GM13976 (cell line): ENCODE results near the gene ARMH3.

Experiments used
- DNase-seq: peaks from one replicate; pipeline ENCODE4 v3.0.0; 2012; ENCODE audit warnings: low spot score
- CTCF ChIP-seq: IDR thresholded peaks from 2 replicates; pipeline ENCODE4 v1.5.1; 2012; ENCODE audit warnings: borderline replicate concordance, mild to moderate bottlenecking; ENCODE audit not compliant: insufficient read depth; ENCODE audit errors: extremely low read depth, missing control alignments, control extremely low read depth
- in situ Hi-C: fragments of 300-500 bp; cut with MboI; formaldehyde crosslinking; loops from one replicate; pipeline ENCODE4 v1.12.0; 2022; ENCODE audit warnings: low sequenced_read_pairs, mixed read lengths, inconsistent platforms; ENCODE audit not compliant: unreplicated experiment

ARMH3 gene

GRCh38 chr10:101841826-101842225 is 214.1 kb downstream of the ARMH3 start:
- in situ Hi-C loops, result no loop called here
- DNase-seq, result no peak

GRCh38 chr10:101840741-101841453 is 215.1 kb downstream of the ARMH3 start:
- DNase-seq, result peak; percentile 92
- peak; percentile 98 for TF ChIP-seq CTCF
- in situ Hi-C loops, result no loop called here

More at GRCh38 chr10:101841826-101842225, 214.1 kb downstream of the ARMH3 start:
- no peak for TF ChIP-seq CTCF

- TF ChIP-seq CTCF, result no peak
- peak; percentile 46 for DNase-seq
- in situ Hi-C loops, result no loop called here
Observed at GRCh38 chr10:101840102-101840684, 215.8 kb downstream of the ARMH3 start.

- in situ Hi-C loops, result loop anchor here (5.0 kb wide), 1 partner anchor 168 kb away; no protein-coding TSS in a partner anchor
- DNase-seq, result peak; percentile 87
- TF ChIP-seq CTCF, result no peak
Observed at GRCh38 chr10:101839416-101840063, 216.4 kb downstream of the ARMH3 start.

- no peak for DNase-seq
- no peak for TF ChIP-seq CTCF
- in situ Hi-C loops, result loop anchor here (5.0 kb wide), 1 partner anchor 168 kb away; no protein-coding TSS in a partner anchor
Observed at GRCh38 chr10:101839002-101839401, 217.0 kb downstream of the ARMH3 start.

GRCh38 chr10:101838416-101838970 is 217.5 kb downstream of the ARMH3 start:
- in situ Hi-C loops, result loop anchor here (5.0 kb wide), 1 partner anchor 169 kb away; no protein-coding TSS in a partner anchor
- no peak for TF ChIP-seq CTCF
- no peak for DNase-seq
